WTC11 (cell line): ENCODE measurements around the gene CTNNA2.

Experiments
- CTCF ChIP-seq: fragments of 200-600 bp; IDR thresholded peaks from 2 replicates; pipeline ENCODE4 v1.8.0; 2022; ENCODE audit warnings: antibody characterized with exemption
- ESRRA ChIP-seq: sonication (generic); formaldehyde crosslinking; IDR thresholded peaks from 2 replicates; pipeline ENCODE4 v1.8.1; 2022; ENCODE audit warnings: mild to moderate bottlenecking, missing genetic modification reagents, borderline replicate concordance
- JUN ChIP-seq: sonication (generic); formaldehyde crosslinking; IDR thresholded peaks from 2 replicates; pipeline ENCODE4 v1.8.0; 2023; ENCODE audit warnings: mild to moderate bottlenecking, missing genetic modification reagents
- MAX ChIP-seq: sonication (generic); formaldehyde crosslinking; IDR thresholded peaks from 2 replicates; pipeline ENCODE4 v1.8.0; 2022; ENCODE audit warnings: mild to moderate bottlenecking, missing genetic modification reagents
- NFYB ChIP-seq: sonication (generic); formaldehyde crosslinking; conservative IDR thresholded peaks from 2 replicates; pipeline ENCODE4 v1.8.0; 2022; ENCODE audit warnings: low read depth, missing genetic modification reagents
- TCF7 ChIP-seq: sonication (generic); formaldehyde crosslinking; IDR thresholded peaks from 2 replicates; pipeline ENCODE4 v1.8.0; 2022; ENCODE audit warnings: mild to moderate bottlenecking, low read depth, missing genetic modification reagents, moderate library complexity
- ZNF219 ChIP-seq: sonication (generic); formaldehyde crosslinking; IDR thresholded peaks from 2 replicates; pipeline ENCODE4 v1.8.0; 2023; ENCODE audit warnings: missing genetic modification reagents, mild to moderate bottlenecking, borderline replicate concordance
- ZNF512 ChIP-seq: sonication (generic); formaldehyde crosslinking; IDR thresholded peaks from 2 replicates; pipeline ENCODE4 v1.8.1; 2022; ENCODE audit warnings: missing genetic modification reagents, borderline replicate concordance

GRCh38 chr2:80186262-80186661, 673.4 kb downstream of the CTNNA2 start:
- TF ChIP-seq CTCF (no peak), TCF7 (no peak), JUN (CRISPR knock-in tag) (no peak), ESRRA (CRISPR knock-in tag) (no peak), ZNF219 (no peak), MAX (CRISPR knock-in tag) (no peak), NFYB (CRISPR knock-in tag) (no peak), ZNF512 (no peak)
